ENCODE results near the gene SIPA1L3.

GRCh38 chr19:37932985-37933936 is 26.3 kb downstream of the SIPA1L3 start:
- TF ChIP-seq CTCF (IDR thresholded peaks at IDR 0.05) (no peak), POLR2AphosphoS5 (IDR thresholded peaks at IDR 0.05) (no peak)
